Vagina (tissue), 2 donors: ENCODE data around the gene COL27A1. TPM values are rescaled to one million over a fixed set of nuclear protein-coding genes. Genes with fewer than 3 reads are reported as not detected.
A peak's percentile ranks its signal among the peaks of the same experiment; 100 is the strongest.

Source experiments
- DNase-seq, 2 donors: peaks; one replicate each; pipeline ENCODE4 v3.0.0-alpha.2; 2017; ENCODE audit errors: extremely low spot score in 2 of 2
- H3K27ac ChIP-seq: fragments of 200-600 bp; sonication (generic); one replicate; pipeline ENCODE4 v1.5.1; 2019
- H3K27me3 ChIP-seq: fragments of 200-600 bp; sonication (generic); one replicate; pipeline ENCODE4 v1.5.1; 2019
- H3K36me3 ChIP-seq, 2 donors: fragments of 200-600 bp; sonication (generic); one replicate each; pipeline ENCODE4 v1.5.1; 2017 to 2019
- H3K4me1 ChIP-seq: fragments of 200-600 bp; sonication (generic); one replicate; pipeline ENCODE4 v1.5.1; 2019
- H3K4me3 ChIP-seq, 2 donors: fragments of 200-600 bp; sonication (generic); 1 replicate in 1 of 2; 2 replicates in 1 of 2; pipeline ENCODE4 v1.5.1; 2016 to 2019
- H3K9me3 ChIP-seq: fragments of 200-600 bp; sonication (generic); one replicate; pipeline ENCODE4 v1.5.1; 2019
- CTCF ChIP-seq, 3 experiments: fragments of 450-650 bp in 2 of 3; fragments of 200-600 bp in 1 of 3; sonication (generic) in 1 of 3; IDR thresholded peaks; one replicate each; pipeline ENCODE4 v1.5.1; 2017 to 2019; ENCODE audit warnings: antibody characterized with exemption in 3 of 3, mild to moderate bottlenecking in 2 of 3, moderate library complexity in 2 of 3
- POLR2A ChIP-seq, 2 donors: fragments of 450-650 bp; IDR thresholded peaks; one replicate each; pipeline ENCODE4 v1.6.1; 2017; ENCODE audit warnings: antibody characterized with exemption in 2 of 2, mild to moderate bottlenecking in 2 of 2, moderate library complexity in 2 of 2
- POLR2AphosphoS5 ChIP-seq, 2 donors: sonication (generic); formaldehyde crosslinking; IDR thresholded peaks; one replicate each; pipeline ENCODE4 v1.9.0; 2017; ENCODE audit warnings: antibody characterized with exemption in 2 of 2, mild to moderate bottlenecking in 2 of 2, low read depth in 1 of 2; ENCODE audit not compliant: insufficient read depth in 1 of 2
- intact Hi-C: fragments of 100-400 bp; cut with DNase I; formaldehyde crosslinking; loops from one replicate; pipeline ENCODE4 v1.15.1; 2023
- total RNA-seq: library from RNA; depleted of rRNA; stranded (reverse); fragments of >200 nt; gene quantifications from one replicate; pipeline ENCODE4 v1.2.3, GENCODE V29; 2016

COL27A1 gene
- total RNA-seq, 1 donor from 2014 or later: 17.2 TPM

GRCh38 chr9:114290561-114290986 lies 135.2 kb downstream of the COL27A1 start:
- intact Hi-C loops: loop anchor here (5.0 kb wide), 1 partner anchor 208 kb away; no protein-coding TSS in a partner anchor
- Histone ChIP-seq H3K36me3 (peaks cover 0 to 21% of the 10 kb centered on the region in 2 donors), H3K4me1 (peaks cover 6% of the 10 kb centered on the region), H3K9me3 (no peaks in the 10 kb centered on the region), H3K4me3 (no peak overlapping the region), H3K27me3 (no peaks in the 10 kb centered on the region), H3K27ac (peak overlapping the region; percentile 61)
- peak in 1 of 2 donors; percentile 86 for DNase-seq
- TF ChIP-seq POLR2AphosphoS5 (IDR thresholded peaks at IDR 0.05; ENCODE audit: insufficient read depth in 1 of 2, low read depth in 1 of 2) (no peak), CTCF (IDR thresholded peaks at IDR 0.05) (no peak), POLR2A (IDR thresholded peaks at IDR 0.05) (no peak)

- peak; percentile 86 to 95 (median 94) for TF ChIP-seq CTCF (IDR thresholded peaks at IDR 0.05)
- TF ChIP-seq POLR2A (IDR thresholded peaks at IDR 0.05): no peak
- intact Hi-C loops: loop anchor here (5.0 kb wide), 1 partner anchor 209 kb away; no protein-coding TSS in a partner anchor
- H3K27ac ChIP-seq: peak overlapping the region; percentile 61
These were observed 135.7 kb downstream of the COL27A1 start for GRCh38 chr9:114291064-114291474.

GRCh38 chr9:114291886-114292590 lies 136.7 kb downstream of the COL27A1 start:
- Histone ChIP-seq H3K4me3 (no peak overlapping the region), H3K9me3 (no peaks in the 10 kb centered on the region), H3K27me3 (no peaks in the 10 kb centered on the region), H3K4me1 (no peaks in the 10 kb centered on the region), H3K36me3 (peaks cover 0 to 28% of the 10 kb centered on the region in 2 donors), H3K27ac (no peak overlapping the region)
- DNase-seq: peak in 1 of 2 donors; percentile 54
- TF ChIP-seq POLR2AphosphoS5 (IDR thresholded peaks at IDR 0.05; ENCODE audit: insufficient read depth in 1 of 2, low read depth in 1 of 2) (no peak), POLR2A (IDR thresholded peaks at IDR 0.05) (no peak), CTCF (IDR thresholded peaks at IDR 0.05) (no peak)
- intact Hi-C loops: loop anchor here (1.0 to 5.0 kb wide), 3 partner anchors 133 to 210 kb away; no protein-coding TSS in a partner anchor

More at GRCh38 chr9:114291064-114291474, 135.7 kb downstream of the COL27A1 start:
- no peaks in the 10 kb centered on the region for H3K27me3 ChIP-seq
- H3K9me3 ChIP-seq: no peaks in the 10 kb centered on the region
- no peak for DNase-seq
- peaks cover under 1% of the 10 kb centered on the region for H3K4me1 ChIP-seq
- peaks cover 0 to 23% of the 10 kb centered on the region in 2 donors for H3K36me3 ChIP-seq
- no peak overlapping the region for H3K4me3 ChIP-seq

- intact Hi-C loops: loop anchor here (5.0 kb wide), 1 partner anchor 212 kb away; no protein-coding TSS in a partner anchor
- Histone ChIP-seq H3K36me3 (peaks cover 0 to 34% of the 10 kb centered on the region in 2 donors), H3K27me3 (no peaks in the 10 kb centered on the region), H3K9me3 (no peaks in the 10 kb centered on the region), H3K4me1 (no peaks in the 10 kb centered on the region), H3K4me3 (no peak overlapping the region), H3K27ac (no peak overlapping the region)
- no peak for TF ChIP-seq POLR2A (IDR thresholded peaks at IDR 0.05)
- no peak for TF ChIP-seq POLR2AphosphoS5 (IDR thresholded peaks at IDR 0.05; ENCODE audit: insufficient read depth in 1 of 2, low read depth in 1 of 2)
- no peak for TF ChIP-seq CTCF (IDR thresholded peaks at IDR 0.05)
- no peak for DNase-seq
These were observed 139.3 kb downstream of the COL27A1 start for GRCh38 chr9:114294664-114295063.

GRCh38 chr9:114296338-114296737 lies 141.0 kb downstream of the COL27A1 start:
- Histone ChIP-seq H3K9me3 (no peaks in the 10 kb centered on the region), H3K4me1 (no peaks in the 10 kb centered on the region), H3K4me3 (no peak overlapping the region), H3K27me3 (no peaks in the 10 kb centered on the region), H3K27ac (no peak overlapping the region), H3K36me3 (peaks cover 0 to 43% of the 10 kb centered on the region in 2 donors)
- DNase-seq: no peak
- TF ChIP-seq POLR2A (IDR thresholded peaks at IDR 0.05): no peak
- TF ChIP-seq POLR2AphosphoS5 (IDR thresholded peaks at IDR 0.05; ENCODE audit: insufficient read depth in 1 of 2, low read depth in 1 of 2): no peak
- no peak for TF ChIP-seq CTCF (IDR thresholded peaks at IDR 0.05)
- intact Hi-C loops: no loop called here
